Epithelial cell of proximal tubule (primary cell): ENCODE data around the gene MBNL1. TPM values are rescaled to one million over a fixed set of nuclear protein-coding genes. Genes with fewer than 3 reads are reported as not detected.

Experiments used
- DNase-seq: peaks from one replicate; pipeline ENCODE4 v3.0.0-alpha.2; 2011; ENCODE audit warnings: low read depth
- H3K4me3 ChIP-seq: 2 replicates; pipeline ENCODE4 v1.5.1; 2011; ENCODE audit warnings: low read depth, mild to moderate bottlenecking, low read length
- CTCF ChIP-seq: conservative IDR thresholded peaks from 2 replicates; pipeline ENCODE4 v1.5.1; 2012; ENCODE audit warnings: low read depth, mild to moderate bottlenecking, low read length
- total RNA-seq: library from RNA; depleted of rRNA; stranded (reverse); fragments of >200 nt; gene quantifications from 2 replicates; pipeline ENCODE4 v1.2.3, GENCODE V29; 2015

Gene MBNL1
- total RNA-seq, 1 donor from 2014 or later = 75.3 TPM

- H3K4me3 ChIP-seq = no peak overlapping the region
- no peak for DNase-seq
- TF ChIP-seq CTCF = no peak
Measured at GRCh38 chr3:152350776-152351175, 82.0 kb downstream of the MBNL1 start.

DNA sequence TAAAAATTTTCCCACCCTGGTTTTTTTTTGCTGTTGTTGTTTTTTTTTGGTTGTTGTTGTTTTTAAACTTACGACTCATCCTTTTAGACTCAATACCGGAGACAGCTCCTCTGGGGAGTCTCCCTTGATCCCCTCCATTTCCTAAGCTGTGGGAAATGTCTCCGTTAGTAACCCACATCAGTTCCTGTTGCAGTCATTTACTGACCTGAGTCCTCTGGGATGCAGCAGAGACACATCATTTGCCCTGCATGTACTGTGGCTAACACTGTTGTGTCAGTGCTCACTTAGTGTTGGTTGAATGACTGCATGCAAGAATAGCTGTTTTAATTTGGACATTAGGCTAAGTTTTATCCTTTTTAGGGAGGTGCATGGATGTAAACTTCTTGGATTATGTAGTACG, 83.8 kb downstream of the MBNL1 start:
- no peak overlapping the region for H3K4me3 ChIP-seq
- DNase-seq = no peak
- TF ChIP-seq CTCF = no peak

DNA sequence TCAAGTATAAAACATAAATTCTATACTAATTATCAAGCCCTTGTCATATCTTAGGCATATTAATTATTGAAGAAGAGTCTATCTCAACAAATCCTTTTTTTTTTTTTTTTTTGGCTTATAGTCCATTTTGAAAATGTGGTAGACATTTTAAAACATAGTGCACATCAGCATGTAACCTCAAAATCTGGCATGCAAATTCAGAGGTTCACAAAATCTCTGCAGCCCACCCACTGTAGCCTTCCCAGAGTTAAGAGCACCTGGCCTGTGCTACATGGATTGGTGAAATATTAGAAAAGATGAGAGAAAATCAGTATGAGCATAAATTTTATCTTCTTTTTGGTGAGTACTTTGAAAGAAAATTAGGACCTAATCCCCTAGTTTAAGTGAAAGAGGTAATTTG, 84.8 kb downstream of the MBNL1 start:
- no peak for DNase-seq
- TF ChIP-seq CTCF = no peak
- no peak overlapping the region for H3K4me3 ChIP-seq

DNA sequence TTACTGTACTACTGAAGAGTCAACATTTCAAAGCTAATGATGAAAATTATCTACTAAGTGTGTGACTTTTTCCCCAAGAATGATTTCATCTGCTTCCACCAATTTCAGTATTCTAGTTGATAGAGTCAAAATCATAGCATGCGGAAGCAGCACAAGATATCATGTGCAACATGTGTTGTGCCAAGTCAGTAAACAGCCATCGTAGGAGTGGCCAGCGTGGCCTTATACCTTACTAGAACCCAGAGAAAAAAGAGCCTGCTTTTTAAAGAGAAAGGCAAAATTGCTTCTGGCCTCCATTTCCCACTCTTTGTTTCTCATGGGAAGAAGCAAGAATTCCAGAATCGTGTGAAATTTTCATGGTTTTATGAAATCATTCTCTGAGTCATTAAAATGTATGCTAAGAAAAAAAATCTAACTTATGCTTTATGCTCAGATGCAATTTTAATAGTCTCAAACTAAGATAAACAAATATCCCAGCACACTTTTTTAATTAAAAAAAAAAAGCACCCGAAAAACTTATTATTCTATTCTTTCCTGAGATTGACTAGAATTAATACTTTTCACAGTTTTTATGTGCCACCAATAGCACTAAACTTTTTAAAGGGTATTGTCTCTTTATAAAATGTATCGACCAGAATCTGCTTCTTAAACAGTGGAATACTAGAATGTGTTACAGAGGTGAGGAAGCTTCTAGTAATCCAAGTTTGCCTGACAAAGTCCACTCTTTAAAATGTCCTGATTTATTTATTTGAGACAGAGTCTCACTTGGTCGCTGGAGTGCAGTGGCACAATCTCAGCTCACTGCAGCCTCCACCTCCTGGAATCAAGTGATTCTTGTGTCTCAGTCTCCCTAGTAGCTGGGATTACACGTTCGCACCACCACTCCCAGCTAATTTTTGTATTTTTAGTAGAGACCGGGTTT, 87.3 kb downstream of the MBNL1 start:
- DNase-seq = no peak
- no peak overlapping the region for H3K4me3 ChIP-seq
- TF ChIP-seq CTCF = no peak

DNA sequence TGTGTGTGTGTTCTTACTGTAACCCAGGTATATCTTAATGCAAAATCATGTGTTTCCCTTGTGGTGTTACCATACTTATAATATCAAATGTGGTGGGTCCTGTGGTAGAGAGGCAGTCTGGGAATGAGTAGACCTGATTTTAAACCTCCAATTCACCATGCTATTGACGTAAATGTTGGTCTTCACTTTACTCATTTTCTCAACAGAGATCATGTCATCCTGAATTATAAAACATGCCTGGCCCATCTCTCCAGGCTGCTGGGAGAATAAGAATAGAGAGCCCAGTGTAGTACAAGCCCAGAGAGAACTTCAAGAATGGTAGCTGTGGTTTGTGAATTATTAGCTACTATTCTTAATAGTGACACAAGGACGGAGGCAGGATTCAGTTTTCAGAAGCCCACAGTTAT, 88.1 kb downstream of the MBNL1 start:
- no peak overlapping the region for H3K4me3 ChIP-seq
- no peak for DNase-seq
- no peak for TF ChIP-seq CTCF

DNA sequence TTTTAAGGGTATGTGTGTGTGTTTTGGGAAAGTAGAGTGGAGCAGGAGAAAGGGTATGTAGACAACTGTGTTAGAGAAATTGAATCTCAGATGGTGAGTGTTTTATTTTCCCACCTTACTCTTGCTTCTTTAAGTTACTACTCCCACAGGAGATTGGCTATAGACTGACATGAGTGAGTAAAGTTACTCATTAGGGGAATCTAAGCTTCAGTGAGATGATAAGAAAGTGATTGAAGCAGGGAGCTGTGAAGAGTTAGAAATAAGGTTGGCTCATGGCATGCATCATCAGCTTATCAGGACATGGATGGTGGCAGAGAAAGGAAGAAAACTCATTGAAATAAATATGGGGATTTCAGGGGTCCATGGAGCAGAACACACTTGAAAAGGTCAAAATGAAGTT, 88.9 kb downstream of the MBNL1 start:
- TF ChIP-seq CTCF = no peak
- H3K4me3 ChIP-seq = no peak overlapping the region
- no peak for DNase-seq
